Activated CD8-positive, alpha-beta memory T cell treated with anti-CD3 and anti-CD28 coated beads for 1 hour (primary cell): Measurements from ENCODE around the gene BSG.

Experiments
- DNase-seq, 2 donors: peaks; one replicate each; pipeline ENCODE4 v3.0.0-alpha.2; 2020; ENCODE audit warnings: low read depth in 1 of 2; ENCODE audit errors: extremely low read depth in 1 of 2

The BSG gene

GRCh38 chr19:572140-572742, at the start of gene BSG:
TSS of gene BSG (plus strand) at chr19:572596. CDS start at chr19:572635, 39 bp downstream.
- DNase-seq = peak; percentile 97 to 98

GRCh38 chr19:522726-523125, 49.7 kb upstream of the BSG start:
- DNase-seq = no peak

GRCh38 chr19:524062-524674, 48.2 kb upstream of the BSG start:
- DNase-seq = no peak

- no peak for DNase-seq
Observed at GRCh38 chr19:525029-525428, 47.4 kb upstream of the BSG start.

- no peak for DNase-seq
Observed at GRCh38 chr19:525857-526419, 46.5 kb upstream of the BSG start.

GRCh38 chr19:530134-531008, 42.0 kb upstream of the BSG start:
- DNase-seq = no peak

GRCh38 chr19:531009-531752, 41.2 kb upstream of the BSG start:
- DNase-seq = peak; percentile 49 to 88

- no peak for DNase-seq
Observed at GRCh38 chr19:531753-532560, 40.4 kb upstream of the BSG start, which contains the start of gene CDC34. TSS of gene CDC34 (plus strand) at chr19:531760. CDS start at chr19:531932, 172 bp downstream.

- DNase-seq = no peak
Observed at GRCh38 chr19:532561-533363, 39.6 kb upstream of the BSG start.

- DNase-seq = no peak
Observed at GRCh38 chr19:533364-534058, 38.9 kb upstream of the BSG start.

GRCh38 chr19:534088-534487, 38.3 kb upstream of the BSG start:
- no peak for DNase-seq

GRCh38 chr19:535017-535835, 37.2 kb upstream of the BSG start:
- DNase-seq = no peak

- no peak for DNase-seq
Observed at GRCh38 chr19:536031-536880, 36.1 kb upstream of the BSG start.

- no peak for DNase-seq
Observed at GRCh38 chr19:536881-537404, 35.5 kb upstream of the BSG start.

- no peak for DNase-seq
Observed at GRCh38 chr19:538641-539428, 33.6 kb upstream of the BSG start.
